NCI-H1694 treated with DMSO at 0.1 percent for 48 hours (cell line): Measurements from ENCODE around the gene ATP2B2.
"Not testable (repeated sequence)": the region's sequence is repeated elsewhere in the genome, so short reads cannot be mapped to it uniquely, and the experiment has no call there.

Experiments
- DNase-seq: peaks from one replicate; lab custom pipeline; 2025; lab: John Stamatoyannopoulos, UW

Gene ATP2B2

DNA sequence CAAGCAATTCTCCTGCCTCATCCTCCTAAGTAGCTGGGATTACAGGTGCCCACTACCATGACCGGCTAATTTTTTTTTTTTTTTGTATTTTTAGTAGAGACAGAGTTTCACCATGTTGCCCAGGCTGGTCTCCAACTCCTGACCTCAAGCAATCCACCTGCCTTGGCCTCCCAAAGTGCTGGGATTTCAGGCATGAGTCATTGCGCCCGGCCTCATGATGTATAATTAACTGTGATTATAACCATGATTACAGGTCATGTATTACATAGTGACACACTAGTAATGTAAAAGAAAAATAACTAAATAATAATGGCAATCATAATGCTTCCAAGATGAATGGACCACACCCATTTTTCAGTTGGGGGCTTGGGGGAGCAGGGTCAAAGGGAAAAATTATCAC, 122.9 kb downstream of the ATP2B2 start:
- DNase-seq = not testable (repeated sequence)

DNA sequence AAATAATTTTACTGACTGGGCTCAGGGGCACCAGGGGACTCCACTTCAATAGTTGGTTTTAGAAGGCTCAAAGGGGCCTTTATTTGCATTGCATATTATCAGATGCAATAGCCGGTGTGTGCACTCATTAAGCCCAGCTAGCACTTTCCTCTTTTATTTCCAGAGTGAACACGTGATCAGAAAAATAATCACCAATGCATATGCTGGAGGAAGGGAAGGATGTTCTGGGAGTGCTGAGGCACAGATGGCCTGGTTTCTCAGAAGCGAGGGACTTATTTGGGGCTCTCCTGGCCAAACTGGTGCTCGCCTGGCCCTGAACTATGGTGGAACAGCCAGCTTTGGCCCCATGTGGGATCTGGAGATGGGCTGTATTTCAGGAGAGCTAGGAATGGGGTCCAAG, 124.0 kb downstream of the ATP2B2 start:
- DNase-seq = no peak

- no peak for DNase-seq
Measured at GRCh38 chr3:10380906-10381305, 124.5 kb downstream of the ATP2B2 start.

- no peak for DNase-seq
Measured at GRCh38 chr3:10379961-10380360, 125.4 kb downstream of the ATP2B2 start.

- no peak for DNase-seq
Measured at GRCh38 chr3:10379161-10379560, 126.2 kb downstream of the ATP2B2 start.

DNA sequence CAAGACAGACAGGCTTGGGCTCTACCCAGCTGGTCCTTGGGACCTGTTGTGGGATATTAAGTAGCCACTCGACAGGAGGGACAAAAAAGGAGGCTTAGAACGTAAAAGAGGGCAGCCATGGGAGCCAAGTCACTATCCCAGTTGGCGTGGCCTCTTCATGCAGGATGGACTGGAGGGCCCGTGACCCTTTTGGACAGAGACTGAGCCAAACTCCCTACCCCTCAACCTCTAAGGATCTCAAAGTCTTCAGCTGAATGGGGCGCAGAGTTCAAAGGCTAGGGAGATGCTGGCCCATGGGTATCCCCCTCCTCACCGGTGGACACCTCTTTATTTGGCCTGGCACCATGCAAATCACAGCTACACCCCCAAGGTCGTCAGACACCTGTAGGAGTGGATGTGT, 126.6 kb downstream of the ATP2B2 start:
- DNase-seq = no peak

GRCh38 chr3:10378246-10378645, 127.1 kb downstream of the ATP2B2 start:
- DNase-seq = no peak

- DNase-seq = no peak
Measured at GRCh38 chr3:10377148-10377725, 128.1 kb downstream of the ATP2B2 start.

DNA sequence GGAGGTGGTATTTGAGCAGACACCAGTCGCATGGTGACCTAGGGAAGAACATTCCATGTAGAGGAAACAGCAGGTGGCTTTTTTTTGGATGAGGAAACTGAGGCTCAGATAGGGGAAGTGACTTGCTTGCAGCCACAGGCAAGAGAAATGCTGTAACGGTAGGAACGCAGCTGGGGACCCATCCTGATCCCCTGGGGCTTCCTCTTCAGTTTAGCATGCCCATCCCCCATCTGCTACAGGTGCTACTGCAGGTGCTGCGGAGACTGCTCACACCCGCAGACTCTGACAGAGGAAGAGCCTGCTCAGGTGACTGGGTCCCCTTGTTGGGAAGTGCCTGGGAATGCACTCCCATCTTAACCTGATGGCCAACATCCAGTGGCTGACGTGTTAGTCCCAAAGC, 129.0 kb downstream of the ATP2B2 start:
- no peak for DNase-seq

- DNase-seq = no peak
Measured at GRCh38 chr3:10375296-10376053, 129.9 kb downstream of the ATP2B2 start.

- no peak for DNase-seq
Measured at GRCh38 chr3:10374311-10374710, 131.1 kb downstream of the ATP2B2 start.

GRCh38 chr3:10373686-10374261, 131.6 kb downstream of the ATP2B2 start:
- no peak for DNase-seq

- no peak for DNase-seq
Measured at GRCh38 chr3:10371789-10372188, 133.6 kb downstream of the ATP2B2 start.

DNA sequence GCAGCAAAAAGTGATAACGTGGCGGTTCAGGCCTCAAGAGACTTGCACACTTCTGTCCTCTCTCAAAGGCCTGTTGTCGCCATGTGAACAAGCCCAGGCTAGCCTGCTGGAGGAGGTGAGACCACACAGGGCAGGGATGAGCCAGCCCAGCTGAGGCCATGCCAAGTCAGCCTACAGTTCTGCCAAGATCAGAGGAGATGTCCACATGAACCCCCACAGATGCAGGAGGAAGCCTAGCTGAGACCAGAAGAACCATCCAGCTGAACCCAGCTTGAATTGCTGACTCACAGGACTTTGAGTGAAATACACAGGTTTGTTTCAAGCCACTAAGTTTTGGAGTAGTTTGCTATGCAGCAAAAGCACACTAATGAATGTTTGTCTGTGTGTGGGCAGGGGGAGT, 134.2 kb downstream of the ATP2B2 start:
- no peak for DNase-seq

DNA sequence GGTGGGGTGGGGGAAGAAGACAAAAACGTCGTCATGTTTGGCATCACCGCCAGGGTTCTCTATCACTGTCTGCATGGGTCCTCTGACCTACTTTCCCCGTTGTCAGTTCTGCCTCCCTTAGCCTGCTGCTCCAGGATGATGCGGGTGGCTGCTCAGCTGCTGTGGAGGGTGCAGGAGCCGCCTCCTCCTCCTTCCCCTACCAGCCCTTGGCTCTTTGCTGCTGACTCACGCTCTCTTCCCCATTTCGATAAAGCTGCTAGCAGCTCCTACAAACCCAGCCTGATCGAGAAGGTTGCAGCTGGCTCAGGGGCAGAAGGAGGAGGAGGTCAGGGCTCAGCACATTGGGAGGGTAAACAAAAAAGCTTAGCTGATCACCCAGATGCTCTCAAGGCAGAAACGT, 135.0 kb downstream of the ATP2B2 start:
- no peak for DNase-seq

DNA sequence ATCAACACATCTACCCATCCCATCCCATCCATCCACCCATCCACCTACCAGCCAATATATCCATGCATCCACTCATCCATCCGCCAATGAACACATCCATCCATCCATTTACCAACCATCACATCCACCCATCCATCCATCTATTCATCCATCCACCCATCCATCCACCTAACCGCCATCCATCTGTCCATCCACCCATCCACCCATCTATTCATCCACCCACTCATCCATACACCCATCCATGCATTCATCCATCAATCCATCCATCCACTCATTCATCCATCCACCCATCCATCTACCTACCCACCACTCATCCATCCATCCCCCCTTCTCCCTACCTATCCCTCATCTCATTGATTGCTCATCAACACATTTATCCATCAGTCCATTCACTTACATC, 136.9 kb downstream of the ATP2B2 start:
- no peak for DNase-seq

DNA sequence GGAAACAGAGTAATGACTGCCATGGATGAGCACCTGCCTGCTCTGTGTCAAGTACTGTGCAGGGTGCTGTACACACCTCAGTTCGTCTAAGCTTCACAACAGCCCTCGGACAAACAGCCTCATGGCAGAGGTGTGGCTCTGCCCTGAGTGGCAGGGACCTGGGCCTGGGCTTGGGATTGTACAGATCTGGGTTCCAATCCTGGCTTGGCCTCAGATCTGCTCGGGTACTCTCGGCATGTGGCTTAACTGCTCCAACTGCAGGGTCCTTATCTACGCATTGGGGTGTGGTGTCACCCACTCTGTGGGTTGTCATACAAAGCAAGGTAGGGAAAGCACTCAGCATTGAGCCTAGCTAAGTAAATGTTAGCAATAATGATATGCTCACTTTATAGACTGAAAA, 137.9 kb downstream of the ATP2B2 start:
- no peak for DNase-seq

GRCh38 chr3:10366651-10367101, 138.7 kb downstream of the ATP2B2 start:
- no peak for DNase-seq

GRCh38 chr3:10365791-10366190, 139.6 kb downstream of the ATP2B2 start:
- DNase-seq = no peak

- no peak for DNase-seq
Measured at GRCh38 chr3:10365316-10365715, 140.1 kb downstream of the ATP2B2 start.

DNA sequence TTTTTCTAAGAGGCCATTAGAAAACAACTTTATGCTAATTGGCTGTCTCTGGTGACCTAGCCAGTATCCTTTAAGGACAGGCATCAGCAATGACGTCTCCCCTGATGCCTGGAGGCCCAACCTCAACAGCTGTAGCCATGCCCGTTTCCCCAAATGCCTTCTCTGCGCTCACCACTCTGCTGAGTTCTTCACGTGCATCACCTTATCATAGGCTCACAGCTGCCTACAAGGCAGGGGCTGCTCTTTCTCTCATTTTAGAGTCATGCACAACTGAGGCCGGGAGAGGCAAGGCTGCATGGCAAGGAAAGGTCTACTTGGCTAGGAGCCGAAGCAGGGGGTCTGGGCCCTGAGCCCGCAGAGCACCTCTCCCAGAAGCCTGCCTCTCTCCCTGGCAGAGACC, 140.6 kb downstream of the ATP2B2 start:
- no peak for DNase-seq

- no peak for DNase-seq
Measured at GRCh38 chr3:10363935-10364334, 141.5 kb downstream of the ATP2B2 start.

- DNase-seq = no peak
Measured at GRCh38 chr3:10361375-10361774, 144.0 kb downstream of the ATP2B2 start.

- no peak for DNase-seq
Measured at GRCh38 chr3:10360478-10360877, 144.9 kb downstream of the ATP2B2 start.
